Measurements from ENCODE around the gene SRRM2. TPM values are rescaled to one million over a fixed set of nuclear protein-coding genes. Genes with fewer than 3 reads are reported as not detected.
A peak's percentile ranks its signal among the peaks of the same experiment; 100 is the strongest.

Gene SRRM2
- total RNA-seq, 4 donors from 2014 or later = 73.9 to 398 (median 255) TPM

DNA sequence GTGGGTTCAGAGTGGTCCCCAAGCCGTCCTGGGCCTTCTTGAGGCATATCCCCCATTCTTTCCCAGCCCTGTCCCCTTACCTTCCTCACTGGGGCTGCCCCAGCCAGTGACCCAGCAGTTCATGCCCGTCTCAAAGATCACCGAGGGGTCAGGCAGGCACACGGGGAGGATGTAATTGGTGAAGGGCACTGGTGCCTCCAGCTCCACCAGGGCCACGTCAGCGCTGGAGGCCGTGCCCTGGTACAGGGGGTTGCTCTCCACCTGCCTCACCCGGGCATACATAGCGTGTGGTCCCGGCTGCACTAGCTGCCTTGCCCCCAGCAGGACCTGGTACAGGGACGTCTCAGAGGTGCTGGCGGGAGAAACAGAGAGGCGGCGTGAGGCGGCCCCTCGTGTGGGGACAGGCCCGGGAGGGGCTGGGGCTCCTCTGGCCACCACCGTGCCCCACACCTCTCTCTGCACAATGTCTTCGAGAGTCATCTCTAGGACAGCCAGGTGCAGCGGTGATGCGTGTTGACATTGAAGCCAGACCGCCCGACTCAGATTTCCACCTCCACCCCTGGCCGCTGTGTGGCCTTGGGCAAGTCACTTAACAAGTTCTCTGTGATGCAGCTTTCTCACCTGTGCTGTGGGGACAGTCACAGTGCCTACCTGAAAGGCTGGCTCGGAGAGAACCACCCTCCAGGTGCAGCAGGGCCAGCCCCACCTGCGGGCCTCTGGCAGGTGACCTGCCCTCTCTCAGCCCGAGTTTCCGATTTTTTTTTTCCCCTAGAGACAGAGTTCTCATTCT, 38.3 kb upstream of the SRRM2 start:
- WGBS, 2 donors (ENCODE audit: low coverage in 1 of 2) = 61% methylated on average over 2 of the region's 28 CpGs; no CpG with 5 or more reads in 1 of the 2 donors
- Histone ChIP-seq H3K4me1 (peaks cover 0 to 9% (median 0%) of the 10 kb centered on the region in 3 donors), H3K9me3 (no peaks in the 10 kb centered on the region), H3K4me3 (no peak overlapping the region), H3K27me3 (peaks cover 21% of the 10 kb centered on the region), H3K36me3 (peaks cover 0 to 11% of the 10 kb centered on the region in 2 donors), H3K27ac (no peak overlapping the region)
- TF ChIP-seq POLR2AphosphoS5 (IDR thresholded peaks at IDR 0.05) (no peak), EP300 (IDR thresholded peaks at IDR 0.05) (no peak), POLR2A (IDR thresholded peaks at IDR 0.05) (no peak), CTCF (IDR thresholded peaks at IDR 0.05) (no peak)
- ATAC-seq = no peak

GRCh38 chr16:2715064-2715463, 37.4 kb upstream of the SRRM2 start:
- Histone ChIP-seq H3K36me3 (peaks cover 0 to 2% of the 10 kb centered on the region in 2 donors), H3K4me1 (peaks cover 0 to 18% (median 0%) of the 10 kb centered on the region in 3 donors), H3K27ac (no peak overlapping the region), H3K9me3 (no peaks in the 10 kb centered on the region), H3K4me3 (no peak overlapping the region), H3K27me3 (peaks cover 21% of the 10 kb centered on the region)
- no peak for ATAC-seq
- no peak for TF ChIP-seq POLR2A (IDR thresholded peaks at IDR 0.05)
- no peak for TF ChIP-seq POLR2AphosphoS5 (IDR thresholded peaks at IDR 0.05)
- no peak for TF ChIP-seq EP300 (IDR thresholded peaks at IDR 0.05)
- no peak for TF ChIP-seq CTCF (IDR thresholded peaks at IDR 0.05)
- 18 to 33% methylated on average over 2 to 4 of the region's 9 CpGs for WGBS, 2 donors (ENCODE audit: low coverage in 1 of 2)

GRCh38 chr16:2715519-2715918, 36.9 kb upstream of the SRRM2 start:
- H3K36me3 ChIP-seq = no peaks in the 10 kb centered on the region
- H3K27me3 ChIP-seq = peaks cover 21% of the 10 kb centered on the region
- H3K4me3 ChIP-seq = peak overlapping the region in 1 of 2 donors; percentile 6
- peak; percentile 63 for ATAC-seq
- peaks cover 0 to 23% (median 0%) of the 10 kb centered on the region in 3 donors for H3K4me1 ChIP-seq
- no peak for TF ChIP-seq POLR2A (IDR thresholded peaks at IDR 0.05)
- no peak for TF ChIP-seq POLR2AphosphoS5 (IDR thresholded peaks at IDR 0.05)
- no peak for TF ChIP-seq CTCF (IDR thresholded peaks at IDR 0.05)
- no peak for TF ChIP-seq EP300 (IDR thresholded peaks at IDR 0.05)
- no peaks in the 10 kb centered on the region for H3K9me3 ChIP-seq
- H3K27ac ChIP-seq = no peak overlapping the region
- WGBS, 2 donors (ENCODE audit: low coverage in 1 of 2) = 0% methylated on average over 4 of the region's 33 CpGs; no CpG with 5 or more reads in 1 of the 2 donors

DNA sequence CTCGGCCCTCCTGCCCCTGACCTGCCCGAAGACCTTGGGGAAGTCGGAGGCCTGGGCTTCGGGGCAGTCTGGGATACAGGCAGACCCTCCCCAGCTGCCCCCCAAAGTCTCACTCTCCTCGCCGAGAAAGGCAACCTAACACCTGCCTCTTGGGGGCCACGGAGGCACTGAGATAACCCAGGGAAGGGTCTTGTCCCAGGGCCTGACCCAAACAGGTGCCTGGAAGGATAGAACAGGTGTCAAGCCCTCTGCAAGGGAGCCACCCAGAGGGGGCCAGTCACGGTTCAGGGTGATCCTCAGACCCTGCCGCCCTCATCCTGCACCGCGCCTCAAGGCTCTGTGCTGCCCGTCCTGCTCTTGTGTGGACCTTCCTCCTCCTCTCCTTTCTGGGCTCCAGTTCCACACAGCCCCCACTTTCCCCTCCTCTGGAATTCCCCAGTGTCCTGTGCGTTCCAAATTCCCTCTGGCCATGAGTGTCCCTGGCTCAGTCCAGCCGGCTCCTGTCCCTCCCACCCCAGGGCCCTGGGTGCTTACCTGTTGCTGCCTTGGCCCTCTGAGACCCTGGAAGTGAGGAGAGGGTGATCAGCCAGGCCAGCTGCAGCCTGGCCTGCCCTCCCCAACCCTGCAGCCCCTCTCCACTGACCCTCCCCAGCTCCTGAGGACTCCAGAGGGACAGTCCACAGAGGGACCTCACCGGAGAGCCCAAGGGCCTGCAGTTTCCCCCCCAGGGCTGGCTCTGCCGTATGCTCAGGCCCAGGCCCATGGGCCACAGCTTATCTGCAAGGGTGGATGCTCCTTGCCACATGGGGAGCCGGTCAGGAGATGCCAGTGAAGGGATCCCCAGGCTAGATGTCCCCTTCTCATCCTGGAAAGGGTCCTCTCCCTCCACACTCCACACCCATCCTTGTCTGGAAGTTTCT, 36.2 kb upstream of the SRRM2 start:
- peaks cover 0 to 28% (median 0%) of the 10 kb centered on the region in 3 donors for H3K4me1 ChIP-seq

More for the DNA sequence above, 36.2 kb upstream of the SRRM2 start:
- no peak for ATAC-seq
- H3K4me3 ChIP-seq = peak overlapping the region in 1 of 2 donors; percentile 6
- TF ChIP-seq CTCF (IDR thresholded peaks at IDR 0.05) (no peak), EP300 (IDR thresholded peaks at IDR 0.05) (no peak), POLR2AphosphoS5 (IDR thresholded peaks at IDR 0.05) (no peak), POLR2A (IDR thresholded peaks at IDR 0.05) (no peak)
- no peaks in the 10 kb centered on the region for H3K36me3 ChIP-seq
- H3K9me3 ChIP-seq = no peaks in the 10 kb centered on the region
- no peak overlapping the region for H3K27ac ChIP-seq
- 49 to 50% methylated on average over 2 to 4 of the region's 17 CpGs for WGBS, 2 donors (ENCODE audit: low coverage in 1 of 2)
- peaks cover 21% of the 10 kb centered on the region for H3K27me3 ChIP-seq
